ENCODE data around the gene SMIM41.

DNA sequence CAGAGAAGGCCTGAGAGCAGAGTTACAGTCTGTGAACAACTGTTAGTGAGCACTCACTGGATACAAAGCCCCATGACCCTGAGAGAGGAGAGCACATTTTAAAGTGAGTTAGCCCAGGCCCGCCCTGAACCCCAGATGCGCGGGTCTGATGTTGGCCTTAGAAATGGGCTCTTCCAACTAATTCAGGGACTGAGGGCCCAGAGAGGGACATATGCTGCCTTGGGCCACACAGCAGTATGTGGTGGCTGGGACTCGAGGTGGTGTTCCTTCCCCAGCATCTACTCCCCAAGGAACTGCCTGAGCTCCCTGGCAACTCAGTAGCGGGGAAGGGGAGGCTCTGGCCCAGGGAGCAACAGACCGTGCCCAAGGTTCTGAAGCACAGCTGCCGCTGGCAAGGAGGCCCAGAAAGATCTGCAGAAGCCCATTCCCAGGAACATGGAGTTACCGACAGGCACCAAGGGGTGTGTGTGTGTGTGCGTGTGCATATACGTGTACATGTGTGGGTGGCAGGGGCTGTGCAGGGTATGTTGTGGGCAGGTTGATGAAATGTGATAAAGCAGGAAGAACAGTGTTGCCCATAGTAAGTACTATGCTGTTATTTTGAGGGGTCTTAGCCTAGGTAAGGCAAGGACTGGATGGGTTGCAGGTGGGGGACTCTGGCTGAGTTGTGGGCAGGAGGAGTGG, 71.8 kb downstream of the SMIM41 start:
- TF ChIP-seq, protein P1, sequence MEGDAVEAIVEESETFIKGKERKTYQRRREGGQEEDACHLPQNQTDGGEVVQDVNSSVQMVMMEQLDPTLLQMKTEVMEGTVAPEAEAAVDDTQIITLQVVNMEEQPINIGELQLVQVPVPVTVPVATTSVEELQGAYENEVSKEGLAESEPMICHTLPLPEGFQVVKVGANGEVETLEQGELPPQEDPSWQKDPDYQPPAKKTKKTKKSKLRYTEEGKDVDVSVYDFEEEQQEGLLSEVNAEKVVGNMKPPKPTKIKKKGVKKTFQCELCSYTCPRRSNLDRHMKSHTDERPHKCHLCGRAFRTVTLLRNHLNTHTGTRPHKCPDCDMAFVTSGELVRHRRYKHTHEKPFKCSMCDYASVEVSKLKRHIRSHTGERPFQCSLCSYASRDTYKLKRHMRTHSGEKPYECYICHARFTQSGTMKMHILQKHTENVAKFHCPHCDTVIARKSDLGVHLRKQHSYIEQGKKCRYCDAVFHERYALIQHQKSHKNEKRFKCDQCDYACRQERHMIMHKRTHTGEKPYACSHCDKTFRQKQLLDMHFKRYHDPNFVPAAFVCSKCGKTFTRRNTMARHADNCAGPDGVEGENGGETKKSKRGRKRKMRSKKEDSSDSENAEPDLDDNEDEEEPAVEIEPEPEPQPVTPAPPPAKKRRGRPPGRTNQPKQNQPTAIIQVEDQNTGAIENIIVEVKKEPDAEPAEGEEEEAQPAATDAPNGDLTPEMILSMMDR (IDR thresholded peaks at IDR 0.05 in 4 of 5, conservative IDR thresholded peaks at IDR 0.05 in 1 of 5), result no peak
- TF ChIP-seq POLR2A (IDR thresholded peaks at IDR 0.05), result no peak
